ENCODE results near the gene CCR9. TPM values are rescaled to one million over a fixed set of nuclear protein-coding genes. Genes with fewer than 3 reads are reported as not detected.

The CCR9 gene
- total RNA-seq, 1 donor from 2014 or later, result not detected

DNA sequence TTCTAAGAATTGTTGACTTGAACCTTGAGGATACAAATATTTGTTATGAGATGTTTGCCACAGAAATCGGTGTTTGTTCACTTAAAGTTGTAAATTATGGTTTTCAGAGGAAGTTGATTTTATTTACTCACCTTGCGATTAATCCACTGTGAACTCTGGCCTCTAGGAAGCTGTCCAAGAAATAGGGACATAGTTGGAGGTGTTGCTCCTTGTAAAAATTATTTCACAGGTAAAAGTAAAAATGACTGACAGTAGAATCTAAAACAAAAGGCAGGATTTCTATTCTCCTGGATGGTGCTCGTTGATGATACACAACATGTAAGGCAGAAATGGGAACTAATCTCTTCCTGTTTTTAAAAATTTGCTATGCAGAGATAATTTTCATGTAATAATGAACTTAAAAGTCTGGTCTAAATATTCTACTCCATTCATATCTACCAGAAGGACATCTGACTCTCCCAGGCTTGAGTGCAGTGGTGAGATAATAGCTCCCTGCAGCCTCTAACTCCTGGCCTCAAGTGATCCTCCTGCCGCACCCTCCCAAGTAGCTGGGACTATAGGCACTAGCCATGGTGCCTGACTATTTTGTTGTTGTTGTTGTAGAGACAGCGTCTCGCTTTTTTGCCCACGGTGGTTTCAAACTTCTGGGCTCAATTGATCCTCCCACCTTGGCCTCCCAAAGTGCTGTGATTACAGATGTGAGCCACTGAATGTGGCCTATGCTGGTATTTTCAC is 27.4 kb upstream of the CCR9 start:
- DNase-seq, result no peak
- TF ChIP-seq, protein P1, sequence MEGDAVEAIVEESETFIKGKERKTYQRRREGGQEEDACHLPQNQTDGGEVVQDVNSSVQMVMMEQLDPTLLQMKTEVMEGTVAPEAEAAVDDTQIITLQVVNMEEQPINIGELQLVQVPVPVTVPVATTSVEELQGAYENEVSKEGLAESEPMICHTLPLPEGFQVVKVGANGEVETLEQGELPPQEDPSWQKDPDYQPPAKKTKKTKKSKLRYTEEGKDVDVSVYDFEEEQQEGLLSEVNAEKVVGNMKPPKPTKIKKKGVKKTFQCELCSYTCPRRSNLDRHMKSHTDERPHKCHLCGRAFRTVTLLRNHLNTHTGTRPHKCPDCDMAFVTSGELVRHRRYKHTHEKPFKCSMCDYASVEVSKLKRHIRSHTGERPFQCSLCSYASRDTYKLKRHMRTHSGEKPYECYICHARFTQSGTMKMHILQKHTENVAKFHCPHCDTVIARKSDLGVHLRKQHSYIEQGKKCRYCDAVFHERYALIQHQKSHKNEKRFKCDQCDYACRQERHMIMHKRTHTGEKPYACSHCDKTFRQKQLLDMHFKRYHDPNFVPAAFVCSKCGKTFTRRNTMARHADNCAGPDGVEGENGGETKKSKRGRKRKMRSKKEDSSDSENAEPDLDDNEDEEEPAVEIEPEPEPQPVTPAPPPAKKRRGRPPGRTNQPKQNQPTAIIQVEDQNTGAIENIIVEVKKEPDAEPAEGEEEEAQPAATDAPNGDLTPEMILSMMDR (IDR thresholded peaks at IDR 0.05; ENCODE audit: partially characterized antibody, unreplicated experiment), result no peak
- Mint-ChIP-seq H3K4me1 (ENCODE audit: low read depth, unreplicated experiment) (no peaks in the 10 kb centered on the region), H3K27ac (ENCODE audit: unreplicated experiment) (no peak overlapping the region), H3K27me3 (ENCODE audit: unreplicated experiment) (peaks cover 2% of the 10 kb centered on the region), H3K36me3 (ENCODE audit: unreplicated experiment) (no peaks in the 10 kb centered on the region), H3K9me3 (ENCODE audit: unreplicated experiment) (peaks cover 2% of the 10 kb centered on the region), H3K4me3 (ENCODE audit: unreplicated experiment) (no peak overlapping the region)

DNA sequence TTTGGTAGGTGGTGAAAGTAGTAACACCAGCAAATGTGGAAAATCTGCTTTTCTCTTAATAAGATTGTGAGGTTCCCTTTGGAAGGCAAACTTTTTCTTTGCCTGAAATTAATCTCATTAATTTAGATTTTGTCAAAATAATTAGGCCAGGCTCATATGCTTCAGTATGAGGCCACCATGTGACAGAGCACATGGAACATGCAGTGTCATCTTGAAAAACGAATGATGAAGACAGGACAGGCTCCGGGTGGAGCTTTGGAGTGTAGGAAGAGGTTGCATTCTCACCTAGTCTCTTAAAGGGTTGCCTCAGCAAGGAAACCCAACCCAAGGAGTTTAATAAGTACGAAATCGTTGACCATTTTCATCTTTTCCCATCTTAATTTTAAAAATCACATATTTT is 25.9 kb upstream of the CCR9 start:
- H3K36me3 Mint-ChIP-seq (ENCODE audit: unreplicated experiment), result no peaks in the 10 kb centered on the region
- H3K9me3 Mint-ChIP-seq (ENCODE audit: unreplicated experiment), result peaks cover 2% of the 10 kb centered on the region
- no peak overlapping the region for H3K4me3 Mint-ChIP-seq (ENCODE audit: unreplicated experiment)
- no peak for DNase-seq
- TF ChIP-seq, protein P1 (IDR thresholded peaks at IDR 0.05; ENCODE audit: partially characterized antibody, unreplicated experiment), result no peak
- H3K27me3 Mint-ChIP-seq (ENCODE audit: unreplicated experiment), result peaks cover 2% of the 10 kb centered on the region
- H3K27ac Mint-ChIP-seq (ENCODE audit: unreplicated experiment), result no peak overlapping the region
- H3K4me1 Mint-ChIP-seq (ENCODE audit: low read depth, unreplicated experiment), result no peaks in the 10 kb centered on the region

DNA sequence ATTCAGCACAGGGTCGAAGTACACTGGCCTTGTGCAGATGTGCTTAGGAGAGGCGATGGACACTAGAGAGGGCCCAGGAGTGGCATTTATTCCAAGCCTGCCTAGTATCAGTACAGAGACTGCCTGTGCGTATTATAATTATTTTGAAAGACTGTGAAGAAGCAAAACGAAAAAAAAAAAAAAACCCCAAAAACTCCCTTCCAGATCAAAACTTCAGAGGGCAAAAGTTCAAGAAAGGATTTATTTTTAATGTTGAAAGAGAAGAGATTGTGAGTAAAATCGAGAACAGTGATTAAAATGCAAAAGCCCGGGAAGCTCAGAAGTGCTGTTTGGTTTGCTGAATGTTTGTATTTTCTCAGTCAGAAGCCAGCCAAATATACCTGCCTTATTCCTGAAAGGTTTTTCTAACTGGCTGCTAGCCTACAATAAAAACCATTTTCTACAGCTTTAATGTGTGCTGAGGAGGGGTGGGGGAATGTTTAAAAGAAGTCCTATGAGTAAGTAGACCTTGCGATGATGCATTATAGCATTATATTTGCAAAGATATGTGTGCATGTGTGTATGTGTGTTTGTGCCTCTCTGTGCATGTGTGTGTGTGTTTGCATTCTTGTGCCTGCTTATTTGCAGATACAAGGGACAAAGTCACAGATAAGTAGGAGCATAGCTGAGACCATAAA is 25.2 kb upstream of the CCR9 start:
- no peaks in the 10 kb centered on the region for H3K4me1 Mint-ChIP-seq (ENCODE audit: low read depth, unreplicated experiment)
- no peak overlapping the region for H3K27ac Mint-ChIP-seq (ENCODE audit: unreplicated experiment)
- peaks cover 2% of the 10 kb centered on the region for H3K9me3 Mint-ChIP-seq (ENCODE audit: unreplicated experiment)
- DNase-seq, result no peak
- no peaks in the 10 kb centered on the region for H3K27me3 Mint-ChIP-seq (ENCODE audit: unreplicated experiment)
- no peaks in the 10 kb centered on the region for H3K36me3 Mint-ChIP-seq (ENCODE audit: unreplicated experiment)
- H3K4me3 Mint-ChIP-seq (ENCODE audit: unreplicated experiment), result no peak overlapping the region
- TF ChIP-seq, protein P1 (IDR thresholded peaks at IDR 0.05; ENCODE audit: partially characterized antibody, unreplicated experiment), result no peak

DNA sequence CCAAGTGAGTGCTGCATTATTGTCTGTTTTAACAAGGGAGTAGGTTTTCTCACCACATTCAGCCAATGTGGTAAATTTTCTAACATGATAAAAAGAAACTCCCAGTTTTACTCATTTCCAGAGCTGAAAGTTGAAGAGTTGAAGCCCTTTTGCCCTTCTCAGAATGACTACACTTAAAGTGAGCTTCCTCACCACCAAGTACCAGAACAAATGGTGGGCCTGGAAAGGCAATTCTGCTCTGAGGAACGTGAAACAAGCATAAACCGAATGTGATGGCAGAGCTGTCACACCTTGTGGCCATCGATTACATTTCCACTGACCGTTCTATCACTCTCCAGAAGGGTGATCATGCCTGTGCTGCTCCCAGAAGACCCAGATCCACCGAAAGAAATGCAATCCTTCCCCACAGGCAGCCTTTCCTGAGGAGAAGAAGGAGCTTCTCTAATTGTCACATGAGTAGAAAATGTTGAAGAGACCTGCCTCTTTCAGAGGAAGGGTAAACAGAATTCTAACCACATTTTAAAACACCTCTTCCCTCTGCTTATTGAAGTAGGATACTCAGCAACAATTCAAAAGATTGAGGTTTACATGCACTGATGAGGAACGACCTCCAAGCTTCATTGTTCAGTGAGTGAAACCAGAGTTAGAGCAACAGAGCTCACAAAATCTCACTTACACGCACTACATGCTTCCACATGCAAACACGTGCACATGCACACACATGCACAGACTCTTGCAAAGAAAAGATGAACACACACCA is 21.4 kb upstream of the CCR9 start:
- Mint-ChIP-seq H3K4me1 (ENCODE audit: low read depth, unreplicated experiment) (no peaks in the 10 kb centered on the region), H3K27ac (ENCODE audit: unreplicated experiment) (no peak overlapping the region), H3K9me3 (ENCODE audit: unreplicated experiment) (no peaks in the 10 kb centered on the region), H3K4me3 (ENCODE audit: unreplicated experiment) (no peak overlapping the region), H3K36me3 (ENCODE audit: unreplicated experiment) (no peaks in the 10 kb centered on the region), H3K27me3 (ENCODE audit: unreplicated experiment) (no peaks in the 10 kb centered on the region)
- TF ChIP-seq, protein P1 (IDR thresholded peaks at IDR 0.05; ENCODE audit: partially characterized antibody, unreplicated experiment), result no peak
- no peak for DNase-seq

Measured in glutamatergic neuron (in vitro differentiated cells).